Esophagus squamous epithelium (tissue), 4 donors: ENCODE results near the gene FOXP1.

Experiments
- POLR2A ChIP-seq, 4 donors: fragments of 450-650 bp; IDR thresholded peaks; one replicate each; pipeline ENCODE4 v1.6.1; 2017; ENCODE audit warnings: antibody characterized with exemption in 4 of 4, mild to moderate bottlenecking in 4 of 4, moderate library complexity in 3 of 4
- TF ChIP-seq, protein P1 (sequence below), 6 experiments: fragments of 450-650 bp in 4 of 6; fragments of 200-600 bp in 2 of 6; sonication (generic) in 2 of 6; IDR thresholded peaks; one replicate each; pipeline ENCODE4 v1.5.1; 2016 to 2019; ENCODE audit warnings: antibody characterized with exemption in 6 of 6, mild to moderate bottlenecking in 4 of 6, moderate library complexity in 4 of 6

DNA sequence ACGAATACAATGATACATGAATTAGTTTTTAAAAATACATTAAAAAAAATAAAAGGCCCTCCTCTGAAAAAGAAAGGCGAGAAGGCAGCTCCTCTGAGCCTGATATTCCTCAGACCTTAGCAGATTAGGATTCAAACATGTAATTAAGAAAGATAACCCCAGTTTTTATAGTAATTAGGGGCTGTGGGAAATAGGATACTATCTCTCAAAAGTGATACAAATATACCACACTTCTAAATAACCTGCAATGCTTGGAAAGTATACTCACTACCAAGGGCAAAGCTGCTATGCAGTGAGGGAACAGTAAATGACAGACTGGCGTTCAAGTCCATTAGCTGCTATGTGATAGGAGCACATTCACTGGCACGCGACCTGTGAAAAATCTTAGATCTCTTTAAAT lies 445.1 kb downstream of the FOXP1 start:
- no peak for TF ChIP-seq POLR2A (IDR thresholded peaks at IDR 0.05)
- TF ChIP-seq, protein P1, sequence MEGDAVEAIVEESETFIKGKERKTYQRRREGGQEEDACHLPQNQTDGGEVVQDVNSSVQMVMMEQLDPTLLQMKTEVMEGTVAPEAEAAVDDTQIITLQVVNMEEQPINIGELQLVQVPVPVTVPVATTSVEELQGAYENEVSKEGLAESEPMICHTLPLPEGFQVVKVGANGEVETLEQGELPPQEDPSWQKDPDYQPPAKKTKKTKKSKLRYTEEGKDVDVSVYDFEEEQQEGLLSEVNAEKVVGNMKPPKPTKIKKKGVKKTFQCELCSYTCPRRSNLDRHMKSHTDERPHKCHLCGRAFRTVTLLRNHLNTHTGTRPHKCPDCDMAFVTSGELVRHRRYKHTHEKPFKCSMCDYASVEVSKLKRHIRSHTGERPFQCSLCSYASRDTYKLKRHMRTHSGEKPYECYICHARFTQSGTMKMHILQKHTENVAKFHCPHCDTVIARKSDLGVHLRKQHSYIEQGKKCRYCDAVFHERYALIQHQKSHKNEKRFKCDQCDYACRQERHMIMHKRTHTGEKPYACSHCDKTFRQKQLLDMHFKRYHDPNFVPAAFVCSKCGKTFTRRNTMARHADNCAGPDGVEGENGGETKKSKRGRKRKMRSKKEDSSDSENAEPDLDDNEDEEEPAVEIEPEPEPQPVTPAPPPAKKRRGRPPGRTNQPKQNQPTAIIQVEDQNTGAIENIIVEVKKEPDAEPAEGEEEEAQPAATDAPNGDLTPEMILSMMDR (IDR thresholded peaks at IDR 0.05) = no peak
